Middle frontal gyrus (tissue), 1 donor: ENCODE results near the gene ADARB2.
"Not testable (repeated sequence)": the region's sequence is repeated elsewhere in the genome, so short reads cannot be mapped to it uniquely, and the experiment has no call there.

Experiments used
- DNase-seq: peaks from one replicate; pipeline ENCODE4 v3.0.0-alpha.2; 2015; ENCODE audit warnings: low spot score; ENCODE audit errors: extremely low spot score

The ADARB2 gene

DNA sequence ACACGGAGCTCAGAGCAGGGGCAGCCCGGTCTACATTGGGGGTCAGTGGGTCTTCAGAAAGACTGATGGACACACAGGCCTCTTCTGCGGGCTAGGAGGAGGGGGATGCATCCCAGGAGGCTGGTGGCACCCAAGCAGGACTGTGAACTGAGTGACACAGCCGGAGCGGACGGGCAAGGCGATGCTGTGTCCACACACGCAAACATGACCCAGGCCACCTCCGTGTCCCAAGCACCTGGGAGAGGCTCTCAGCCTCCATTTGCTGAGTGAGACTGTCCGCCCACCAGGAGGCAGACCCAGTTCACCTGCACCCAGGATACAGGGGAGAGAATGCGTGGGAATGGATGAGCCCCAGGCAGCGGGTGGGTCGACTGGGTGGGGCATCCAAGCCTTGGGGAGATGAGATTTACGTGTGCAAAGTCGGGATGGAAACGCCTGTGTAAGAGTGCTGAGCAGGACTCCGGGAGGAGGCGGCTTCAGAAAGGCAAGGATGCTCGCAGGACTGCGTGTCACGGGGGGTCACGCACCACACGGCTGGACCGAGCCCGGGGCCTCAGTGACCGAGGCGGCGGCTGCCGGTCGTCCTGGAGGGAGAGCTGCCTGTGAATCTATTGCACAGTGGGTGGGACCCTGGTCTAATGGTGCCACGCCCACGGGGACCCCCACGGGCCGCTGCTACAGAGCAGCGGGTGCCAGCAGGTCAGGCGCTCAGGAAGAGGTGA lies 262.8 kb downstream of the ADARB2 start:
- DNase-seq = no peak

GRCh38 chr10:1473874-1474273 lies 263.5 kb downstream of the ADARB2 start:
- no peak for DNase-seq

DNA sequence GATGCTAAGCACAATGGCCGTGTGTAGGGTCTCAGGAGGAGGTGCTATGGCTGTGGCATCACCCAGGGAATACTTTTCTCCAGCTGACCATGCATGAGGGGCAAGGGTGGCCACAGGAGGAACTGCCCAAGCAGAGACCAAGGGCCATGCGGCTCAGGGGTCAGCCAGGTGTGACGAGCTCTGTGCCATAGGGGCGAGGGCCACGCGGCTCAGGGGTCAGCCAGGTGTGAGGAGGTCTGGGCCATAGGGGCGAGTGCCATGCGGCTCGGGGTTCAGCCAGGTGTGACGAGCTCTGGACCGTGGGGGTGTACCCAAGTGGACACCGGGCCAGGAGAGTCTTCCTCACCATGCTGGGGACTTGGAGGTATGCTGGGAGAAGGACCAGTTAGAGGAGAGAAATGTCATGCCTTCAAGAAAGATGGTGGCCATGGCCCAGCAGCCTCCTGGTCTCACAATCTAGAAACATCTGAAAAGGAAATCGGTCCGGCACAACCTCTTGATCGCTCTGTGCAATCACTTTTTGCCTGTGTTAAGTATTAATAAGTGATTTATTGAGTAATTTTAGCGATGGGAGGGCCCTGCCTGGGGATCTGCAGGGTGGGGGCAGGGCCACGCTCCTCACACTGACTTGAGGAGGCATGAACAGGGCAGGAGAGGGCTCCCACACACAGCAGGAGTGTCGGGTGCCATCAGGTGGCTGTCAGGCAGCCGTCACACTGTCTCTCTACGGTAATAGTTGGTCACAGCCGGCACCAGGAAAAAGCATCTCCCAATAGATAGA lies 265.0 kb downstream of the ADARB2 start:
- no peak for DNase-seq

DNA sequence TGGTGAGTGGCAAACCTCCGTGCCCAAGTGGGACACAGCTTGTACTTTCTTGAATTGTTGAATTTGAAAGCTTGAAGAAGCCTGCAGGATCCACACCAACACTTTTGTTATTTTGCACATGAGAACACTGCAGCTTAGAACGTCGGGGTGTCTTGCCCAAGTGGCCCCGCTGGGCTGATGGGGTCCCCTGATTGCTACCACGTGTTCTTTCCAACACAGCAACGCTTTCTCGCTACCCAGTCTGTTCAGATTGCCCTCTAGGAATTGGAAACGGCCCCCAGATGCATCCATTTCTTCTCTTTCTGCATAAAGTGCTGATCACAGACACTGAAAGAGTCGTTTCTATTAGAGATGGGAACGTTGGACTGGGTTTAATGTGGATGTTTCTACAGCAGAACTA lies 268.5 kb downstream of the ADARB2 start:
- DNase-seq = no peak

GRCh38 chr10:1467334-1468076 lies 269.8 kb downstream of the ADARB2 start:
- DNase-seq = no peak

DNA sequence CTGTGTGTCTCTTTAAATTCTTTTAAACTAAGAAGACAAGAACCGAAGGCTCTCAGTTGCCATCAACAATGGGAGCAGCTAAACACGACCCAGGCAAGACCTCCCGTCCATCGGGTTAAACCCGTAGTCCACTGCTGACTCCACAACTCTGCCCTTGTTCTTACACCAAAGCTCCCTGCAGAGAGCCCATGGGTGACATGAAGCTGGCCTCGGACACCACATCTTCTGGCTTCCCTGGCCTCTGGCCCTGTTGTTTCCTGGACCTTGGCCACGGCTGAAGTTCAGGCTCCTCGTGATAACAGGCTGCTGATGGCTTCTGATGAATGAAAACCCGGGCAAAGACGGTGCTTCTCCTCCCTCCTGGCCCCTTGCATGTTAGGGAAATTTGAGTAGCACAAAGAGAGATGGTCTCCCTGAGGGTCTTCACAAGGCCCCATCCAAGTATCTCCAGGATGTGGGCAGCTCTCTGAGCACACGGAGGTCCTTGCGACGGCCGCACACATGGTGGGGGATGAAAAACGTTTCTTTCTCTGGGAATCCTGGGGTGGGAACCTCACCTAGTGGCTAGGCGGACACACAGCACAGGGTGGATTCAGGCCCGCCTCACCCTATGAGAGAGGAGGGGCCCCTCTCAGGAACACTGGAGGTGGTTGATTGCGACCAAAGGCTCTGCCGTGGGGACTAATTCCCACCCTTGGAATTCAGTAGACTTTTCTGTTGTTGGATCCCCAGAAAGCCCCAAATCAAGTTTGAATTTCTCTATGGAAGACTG lies 271.1 kb downstream of the ADARB2 start:
- no peak for DNase-seq

DNA sequence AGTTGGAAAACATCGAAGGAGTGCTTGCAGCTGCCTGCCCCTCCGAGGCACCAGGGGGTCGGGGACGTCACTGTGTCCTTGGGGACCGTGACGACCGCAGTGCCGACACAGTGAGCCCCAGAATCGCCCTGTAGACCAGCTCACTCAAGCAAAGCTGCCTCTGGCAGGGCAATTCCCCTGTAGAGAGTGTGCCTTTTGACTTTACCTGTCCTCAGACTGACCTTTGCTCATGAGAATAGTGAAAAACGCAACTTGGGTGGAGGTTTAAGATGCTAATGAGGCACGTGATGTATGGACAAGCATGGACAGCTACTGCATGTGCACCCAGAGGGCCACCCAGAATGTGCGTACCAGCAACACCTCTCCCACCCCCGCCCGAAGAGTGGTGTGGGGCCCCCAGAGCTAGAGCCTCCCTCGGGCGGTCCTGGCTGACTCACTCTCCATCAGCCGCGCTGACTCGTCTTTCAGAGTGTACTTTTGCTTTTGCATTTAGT lies 271.9 kb downstream of the ADARB2 start:
- no peak for DNase-seq

- DNase-seq = no peak
Observed at GRCh38 chr10:1464881-1465417, 272.4 kb downstream of the ADARB2 start.

GRCh38 chr10:1463971-1464370 lies 273.4 kb downstream of the ADARB2 start:
- DNase-seq = not testable (repeated sequence)

DNA sequence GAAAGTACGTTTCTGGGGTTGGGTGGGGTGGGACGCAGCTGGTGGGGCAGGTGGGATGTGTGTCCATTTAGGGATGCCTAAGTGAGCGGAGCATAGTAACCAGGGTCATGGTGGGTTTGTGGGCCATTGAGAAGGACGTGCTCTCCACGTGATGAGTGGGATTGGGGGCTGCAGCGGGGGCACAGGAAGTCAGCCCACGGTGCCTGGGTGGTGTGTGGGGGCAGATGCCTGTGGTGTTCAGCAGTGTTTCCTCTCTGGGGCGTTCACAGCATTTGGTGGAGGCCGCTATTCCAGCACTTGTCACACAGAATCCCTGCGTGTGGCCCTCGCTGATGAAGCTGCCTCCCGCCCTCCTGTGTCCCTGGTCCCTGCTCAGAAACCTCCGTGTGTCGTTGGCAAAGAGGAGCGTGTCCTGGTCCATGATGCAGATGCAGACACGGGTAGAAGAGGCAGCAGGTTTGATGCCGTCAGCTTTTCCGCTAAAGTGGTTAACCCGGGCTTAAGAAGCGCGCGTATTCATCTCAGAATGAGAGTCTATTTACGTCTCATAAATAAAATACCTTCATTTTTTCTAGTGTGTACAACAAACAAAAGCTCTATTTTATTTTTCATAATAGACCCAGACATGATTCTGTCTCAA lies 274.2 kb downstream of the ADARB2 start:
- DNase-seq = no peak

DNA sequence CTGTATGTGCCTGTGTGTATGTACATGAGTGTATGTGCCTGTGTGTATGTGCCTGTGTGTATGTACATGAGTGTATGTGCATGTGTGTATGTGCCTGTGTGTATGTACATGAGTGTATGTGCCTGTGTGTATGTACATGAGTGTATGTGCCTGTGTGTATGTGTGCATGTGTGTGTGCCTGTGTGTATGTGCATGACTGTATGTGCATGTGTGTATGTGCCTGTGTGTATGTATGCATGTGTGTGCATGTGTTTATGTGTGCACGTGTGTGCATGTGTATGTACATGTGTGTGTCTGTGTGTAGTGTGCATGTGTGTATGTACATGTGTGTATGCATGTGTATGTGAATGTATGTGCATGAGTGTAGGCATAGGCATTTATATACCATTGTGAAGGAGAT lies 274.8 kb downstream of the ADARB2 start:
- DNase-seq = no peak

DNA sequence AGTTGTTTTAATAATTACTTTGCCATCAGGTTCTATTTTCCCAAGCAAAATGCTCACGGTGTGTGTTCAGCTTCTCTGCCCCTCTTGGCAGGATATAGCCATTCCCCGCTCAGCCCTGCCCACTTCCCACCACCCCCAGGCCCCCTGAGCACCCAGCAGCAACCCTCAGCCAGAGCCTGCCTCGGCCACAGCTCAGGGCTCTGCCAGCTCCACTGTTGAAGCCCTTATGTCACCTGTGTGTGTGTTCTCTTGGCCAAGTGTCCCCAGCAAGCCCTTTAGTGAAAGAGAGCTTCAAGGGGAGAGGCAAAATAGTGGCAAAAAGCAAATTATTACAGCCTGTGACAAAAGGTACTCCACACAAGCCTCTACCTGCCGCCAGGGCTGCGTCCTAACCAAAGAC lies 275.3 kb downstream of the ADARB2 start:
- no peak for DNase-seq

GRCh38 chr10:1461016-1461415 lies 276.3 kb downstream of the ADARB2 start:
- no peak for DNase-seq

- not testable (repeated sequence) for DNase-seq
Observed at GRCh38 chr10:1459664-1460063, 277.7 kb downstream of the ADARB2 start.

DNA sequence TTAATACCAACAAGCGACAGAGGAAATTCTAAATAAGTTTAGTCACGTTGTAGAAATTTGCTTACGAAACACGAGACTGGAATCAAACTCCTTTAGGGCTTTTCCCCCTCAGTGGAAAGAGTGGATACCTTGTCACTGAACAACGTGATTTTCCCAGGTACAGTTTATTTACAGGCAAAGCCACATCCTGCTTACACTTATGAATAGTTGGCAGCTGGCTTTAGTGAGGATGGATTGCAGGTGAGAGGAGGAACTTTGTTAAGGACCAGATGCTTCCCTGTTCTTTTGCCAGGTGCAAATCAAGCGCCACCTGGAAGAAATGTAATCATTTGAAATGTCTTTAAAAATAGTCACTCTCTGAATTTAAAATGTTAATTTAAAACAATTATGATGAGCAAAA lies 282.4 kb downstream of the ADARB2 start:
- no peak for DNase-seq

DNA sequence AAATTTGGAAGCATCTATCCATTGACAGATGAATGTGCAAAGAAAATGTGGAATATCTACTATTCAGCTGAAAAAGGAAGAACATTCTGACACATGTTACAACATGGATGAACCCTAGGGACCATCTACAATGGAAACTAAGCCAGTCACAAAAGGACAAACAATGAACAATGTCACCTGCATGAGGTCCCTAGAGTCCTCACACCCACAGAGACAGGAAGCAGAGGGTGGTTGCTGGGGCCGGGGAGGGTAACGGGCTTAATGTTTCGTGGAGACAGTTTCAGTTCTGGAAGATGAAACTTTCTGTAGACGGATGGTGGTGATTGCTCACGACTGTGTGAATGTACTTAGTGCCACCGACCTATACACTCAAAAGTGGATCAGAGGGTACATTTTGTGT lies 282.9 kb downstream of the ADARB2 start:
- no peak for DNase-seq

DNA sequence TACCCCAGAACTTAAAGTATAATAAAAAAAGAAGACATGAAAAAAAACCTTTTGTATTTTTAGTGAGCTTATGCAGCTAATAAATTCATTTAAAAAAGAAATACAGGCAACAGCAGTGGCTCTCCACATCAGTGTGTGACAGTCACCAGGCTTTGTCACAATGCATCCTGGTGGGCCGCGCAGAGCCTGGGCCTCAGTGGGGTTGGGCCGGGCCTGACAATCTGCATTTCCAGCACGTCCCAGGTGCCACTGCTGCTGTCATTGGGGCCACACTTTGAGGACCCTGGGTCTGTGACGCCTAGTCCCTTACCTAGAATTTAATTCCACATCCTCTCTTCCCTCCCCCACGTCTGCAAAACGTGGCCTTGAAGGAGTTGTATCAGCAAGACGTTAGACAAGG lies 284.5 kb downstream of the ADARB2 start:
- no peak for DNase-seq

GRCh38 chr10:1451941-1452340 lies 285.4 kb downstream of the ADARB2 start:
- no peak for DNase-seq

DNA sequence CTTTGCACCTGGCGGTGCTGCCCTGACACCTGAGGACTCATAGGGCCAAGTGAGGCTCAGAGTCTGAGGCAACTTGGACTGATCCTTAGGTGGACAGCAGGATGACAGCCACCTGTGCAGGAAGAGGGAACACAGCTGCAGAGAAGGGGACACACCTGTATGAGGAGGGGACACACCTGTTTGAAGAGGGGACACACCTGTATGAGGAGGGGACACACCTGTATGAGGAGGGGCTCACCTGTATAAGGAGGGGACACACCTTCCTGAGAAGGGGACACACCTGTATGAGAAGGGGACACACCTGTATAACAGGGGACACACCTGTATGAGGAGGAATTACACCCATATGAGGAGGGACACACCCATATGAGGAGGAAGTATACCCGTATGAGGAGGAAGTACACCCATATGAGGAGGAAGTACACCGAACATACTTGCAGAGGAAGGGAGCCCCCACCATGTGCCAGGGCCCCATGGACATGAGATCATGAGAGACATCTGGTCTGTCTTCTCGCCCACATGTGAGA lies 285.9 kb downstream of the ADARB2 start:
- DNase-seq = no peak

DNA sequence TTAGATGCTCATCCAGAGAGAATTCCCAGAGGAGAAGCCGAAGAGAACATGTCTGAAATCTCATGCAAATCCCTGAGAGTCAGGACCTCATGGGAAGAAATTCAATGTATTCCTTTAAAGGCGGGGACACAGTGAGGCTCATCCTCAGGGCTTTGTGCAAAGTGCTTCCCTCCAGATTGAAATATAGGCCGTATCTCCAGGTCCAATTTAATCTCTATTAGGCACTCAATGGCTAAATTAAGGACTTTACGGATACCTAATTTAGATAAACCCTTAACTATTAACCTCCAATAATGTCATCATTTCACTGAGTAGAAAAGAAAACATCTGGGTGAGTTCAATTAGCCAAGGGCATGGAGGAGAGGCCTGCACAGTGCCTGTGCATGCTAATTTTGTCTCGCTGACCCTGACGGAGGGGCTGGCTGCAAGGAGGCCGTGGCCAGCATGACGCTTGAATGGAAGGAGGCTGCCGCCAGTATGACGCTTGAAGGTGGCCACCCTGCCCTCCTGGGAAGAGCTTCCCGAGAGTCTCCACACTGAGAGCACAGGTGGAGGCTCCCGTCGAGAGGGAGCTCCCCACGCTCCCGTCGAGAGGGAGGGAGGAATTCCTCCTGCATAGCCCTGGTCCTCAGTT lies 287.6 kb downstream of the ADARB2 start:
- no peak for DNase-seq
